ENCODE measurements around the gene A2ML1.

Gene A2ML1

GRCh38 chr12:8860165-8860961 is 37.9 kb downstream of the A2ML1 start:
- DNase-seq (ENCODE audit: low spot score) = no peak
- CTCF ChIA-PET = interaction anchor here (0.6 to 2.2 kb wide), 11 partner anchors 10 to 552 kb away, joined by 3 to 11 read pairs (median 4); partner anchors contain the start of gene A2ML1

GRCh38 chr12:8866429-8866828 is 44.0 kb downstream of the A2ML1 start:
- CTCF ChIA-PET = no interaction called here
- no peak overlapping the region for H3K27ac ChIP-seq
- DNase-seq (ENCODE audit: low spot score) = no peak
- POLR2A ChIA-PET (ENCODE audit: low non-redundant PET) = no interaction called here
- no peak for TF ChIP-seq CTCF (conservative IDR thresholded peaks at IDR 0.05; ENCODE audit: low read depth)

More at GRCh38 chr12:8860165-8860961, 37.9 kb downstream of the A2ML1 start:
- TF ChIP-seq CTCF (conservative IDR thresholded peaks at IDR 0.05; ENCODE audit: low read depth) = no peak
- no peak overlapping the region for H3K27ac ChIP-seq
- POLR2A ChIA-PET (ENCODE audit: low non-redundant PET) = no interaction called here

- CTCF ChIA-PET = no interaction called here
- no peak for DNase-seq (ENCODE audit: low spot score)
- TF ChIP-seq CTCF (conservative IDR thresholded peaks at IDR 0.05; ENCODE audit: low read depth) = no peak
- POLR2A ChIA-PET (ENCODE audit: low non-redundant PET) = no interaction called here
- H3K27ac ChIP-seq = no peak overlapping the region
These were observed 44.6 kb downstream of the A2ML1 start for GRCh38 chr12:8867009-8867408.

GRCh38 chr12:8867786-8868185 is 45.4 kb downstream of the A2ML1 start:
- no peak for DNase-seq (ENCODE audit: low spot score)
- no peak overlapping the region for H3K27ac ChIP-seq
- CTCF ChIA-PET = no interaction called here
- TF ChIP-seq CTCF (conservative IDR thresholded peaks at IDR 0.05; ENCODE audit: low read depth) = no peak
- POLR2A ChIA-PET (ENCODE audit: low non-redundant PET) = no interaction called here

GRCh38 chr12:8870586-8870985 is 48.2 kb downstream of the A2ML1 start:
- no peak overlapping the region for H3K27ac ChIP-seq
- ChIA-PET POLR2A (ENCODE audit: low non-redundant PET) (no interaction called here), CTCF (no interaction called here)
- no peak for DNase-seq (ENCODE audit: low spot score)
- TF ChIP-seq CTCF (conservative IDR thresholded peaks at IDR 0.05; ENCODE audit: low read depth) = no peak

- no peak overlapping the region for H3K27ac ChIP-seq
- ChIA-PET POLR2A (ENCODE audit: low non-redundant PET) (no interaction called here), CTCF (no interaction called here)
- no peak for TF ChIP-seq CTCF (conservative IDR thresholded peaks at IDR 0.05; ENCODE audit: low read depth)
- no peak for DNase-seq (ENCODE audit: low spot score)
These were observed 48.6 kb downstream of the A2ML1 start for GRCh38 chr12:8871068-8871467.
